Heart right ventricle (tissue), 16 donors: Measurements from ENCODE around the gene FOLR1. TPM values are rescaled to one million over a fixed set of nuclear protein-coding genes. Genes with fewer than 3 reads are reported as not detected.
A peak's percentile ranks its signal among the peaks of the same experiment; 100 is the strongest.

ENCODE experiments used
- ATAC-seq, 8 donors: fragments of 200-7000 bp; cut with Tn5 transposase; one replicate each; pipeline ENCODE4 v1.9.1; 2020; ENCODE audit warnings: mild to moderate bottlenecking in 8 of 8, moderate library complexity in 8 of 8, moderate number of reproducible peaks in 1 of 8
- DNase-seq, 2 donors: peaks; one replicate each; pipeline ENCODE4 v3.0.0-alpha.2; 2020
- H3K27ac ChIP-seq, 10 donors: fragments of 200-600 bp; sonication (generic) in 2 of 10; one replicate each; pipeline versions ENCODE4 v1.5.0 to v1.8.0; 2020 to 2022; ENCODE audit warnings: mild to moderate bottlenecking in 3 of 10
- H3K27me3 ChIP-seq, 7 donors: fragments of 200-600 bp; one replicate each; pipeline ENCODE4 v1.8.0; 2021 to 2022; ENCODE audit warnings: mild to moderate bottlenecking in 2 of 7
- H3K36me3 ChIP-seq, 9 donors: fragments of 200-600 bp; sonication (generic) in 1 of 9; one replicate each; pipeline versions ENCODE4 v1.5.0 to v1.8.0; 2020 to 2022; ENCODE audit warnings: mild to moderate bottlenecking in 2 of 9
- H3K4me1 ChIP-seq, 9 donors: fragments of 200-600 bp; sonication (generic) in 1 of 9; one replicate each; pipeline versions ENCODE4 v1.5.0 to v1.8.0; 2020 to 2022; ENCODE audit warnings: mild to moderate bottlenecking in 4 of 9
- H3K4me3 ChIP-seq, 10 donors: fragments of 200-600 bp; sonication (generic) in 2 of 10; one replicate each; pipeline versions ENCODE4 v1.5.0 to v1.8.0; 2020 to 2022; ENCODE audit warnings: mild to moderate bottlenecking in 7 of 10, moderate library complexity in 2 of 10
- H3K9me3 ChIP-seq, 11 donors: fragments of 200-600 bp in 10 of 11; sonication (generic) in 2 of 11; one replicate each; pipeline versions ENCODE4 v1.5.0 to v1.8.0; 2013 to 2022; ENCODE audit warnings: mild to moderate bottlenecking in 2 of 11, control low read depth in 1 of 11, moderate library complexity in 1 of 11
- CTCF ChIP-seq, 9 donors: fragments of 200-600 bp; sonication (generic) in 2 of 9; IDR thresholded peaks; one replicate each; pipeline versions ENCODE4 v1.5.0 to v1.8.0; 2021 to 2022; ENCODE audit warnings: antibody characterized with exemption in 9 of 9, mild to moderate bottlenecking in 5 of 9, moderate library complexity in 1 of 9
- WGBS, 2 donors: extraction: QIAGEN DNeasy Blood & Tissue Kit; methylation state at CpG; one replicate each; pipeline ENCODE4 v1.1.7; 2013; ENCODE audit warnings: inconsistent platforms in 1 of 2; 5-methylcytosine and 5-hydroxymethylcytosine counted together
- intact Hi-C, 10 donors: fragments of 100-400 bp; cut with DNase I; formaldehyde crosslinking; loops; one replicate each; pipeline versions ENCODE4 v1.11.1 to v1.14.2; 2022
- polyA plus RNA-seq, 2 donors: library from polyadenylated mRNA; stranded (reverse); fragments of 200-250 nt; gene quantifications; one replicate each; pipeline ENCODE4 v1.2.3, GENCODE V29; 2013
- total RNA-seq, 10 donors: library from RNA; stranded (reverse); fragmentation: NEBNext Ultra II Directional in 3 of 10; extraction: Animal tissue kit (Norgen Biotek cat#: 25700) in 3 of 10; gene quantifications; one replicate each; pipeline versions ENCODE4 v1.2.1 to v1.2.4, GENCODE V29; 2021 to 2023
- donor health status: Arrhythmogenic right ventricular cardiomyopathy.
- donor health status: ischemic (EF 13 %, LVEDD 7.1; RV severe dilation, severe dysfunction).
- donor health status: healthy with polysubstance abuse.
- donor health status: DM: no; HTN: yes; CAD: no.
- donor health status: DM: no; HTN: no; CAD: no.
- donor health status: ischemic (EF 25% LVEDD 6.9; RV normal size, moderate dysfunction).
- donor health status: ischemic (EF 25% LVEDD 5.7; RV mildly dilated, moderate dysfunction).
- donor health status: healthy.
- donor health status: DM: yes; HTN: yes; CAD: no.
- donor health status: Ischemic cardiomyopathy.
- donor health status: ischemic (EF 35%, LVEDD 5.7; RV mildly dilated, moderate dysfunction).
- donor health status: nonischemic (EF 11% LVEDD 7.7; RV severe dilation, severe dysfunction).
- donor health status: DM: yes; HTN: yes; CAD: no.
- donor health status: PGD.
- donor health status: ischemic (EF 29% LVEDD 5.4; RV normal size, mild dysfunction).
- donor health status: nonischemic (EF 23%, LVEDD 6.1; RV moderate dilation, normal function).

FOLR1 gene
- total and polyA plus RNA-seq, 12 donors = 0.16 to 1.4 (median 0.42) TPM; not detected in 3

GRCh38 chr11:72239313-72239848, 47.4 kb downstream of the FOLR1 start:
- peaks cover 0 to 43% (median 30%) of the 10 kb centered on the region in 9 donors for H3K36me3 ChIP-seq
- peaks cover 11 to 60% (median 41%) of the 10 kb centered on the region in 7 donors for H3K27me3 ChIP-seq
- ATAC-seq = peak; percentile 23 to 55 (median 48)
- 9 to 14% methylated on average over 25 of the region's 25 CpGs for WGBS, 2 donors
- no peak for TF ChIP-seq CTCF (IDR thresholded peaks at IDR 0.05)
- H3K9me3 ChIP-seq = no peaks in the 10 kb centered on the region
- peak overlapping the region in 8 of 10 donors; percentile 11 to 65 (median 51) for H3K27ac ChIP-seq
- peaks cover 10 to 68% (median 35%) of the 10 kb centered on the region in 9 donors for H3K4me1 ChIP-seq
- intact Hi-C loops = loop anchor here in 3 of 10 donors (5.0 to 10.0 kb wide), 3 partner anchors 175 to 225 kb away; partner anchors contain the start of gene CLPB (in 1 of the 3)
- peak; percentile 73 to 80 for DNase-seq
- peak overlapping the region in 9 of 10 donors; percentile 23 to 53 (median 48) for H3K4me3 ChIP-seq

GRCh38 chr11:72239849-72240460, 48.0 kb downstream of the FOLR1 start:
- peaks cover 10 to 73% (median 37%) of the 10 kb centered on the region in 9 donors for H3K4me1 ChIP-seq
- DNase-seq (peak; percentile 26 to 70), ATAC-seq (peak in 7 of 8 donors; percentile 8 to 66 (median 52))
- H3K9me3 ChIP-seq = no peaks in the 10 kb centered on the region
- 0 to 1% methylated on average over 69 of the region's 69 CpGs for WGBS, 2 donors
- TF ChIP-seq CTCF (IDR thresholded peaks at IDR 0.05) = peak in 4 of 9 donors; percentile 12 to 39 (median 20)
- H3K36me3 ChIP-seq = peaks cover 0 to 37% (median 27%) of the 10 kb centered on the region in 9 donors
- peak overlapping the region in 8 of 10 donors; percentile 11 to 65 (median 51) for H3K27ac ChIP-seq
- intact Hi-C loops = loop anchor here in 4 of 10 donors (5.0 to 10.0 kb wide), 4 partner anchors 172 to 225 kb away; partner anchors contain the start of gene CLPB (in 1 of the 4)
- H3K4me3 ChIP-seq = peak overlapping the region in 9 of 10 donors; percentile 23 to 53 (median 48)
- H3K27me3 ChIP-seq = peaks cover 13 to 66% (median 47%) of the 10 kb centered on the region in 7 donors

- intact Hi-C loops = loop anchor here in 1 of 10 donors (5.0 kb wide), 1 partner anchor 172 kb away; no protein-coding TSS in a partner anchor
- ATAC-seq = peak in 6 of 8 donors; percentile 3 to 12 (median 4)
- Histone ChIP-seq H3K27me3 (peaks cover 13 to 73% (median 54%) of the 10 kb centered on the region in 7 donors), H3K4me3 (peak overlapping the region in 8 of 10 donors; percentile 23 to 53 (median 48)), H3K27ac (peak overlapping the region in 4 of 10 donors; percentile 37 to 64 (median 52)), H3K9me3 (no peaks in the 10 kb centered on the region), H3K36me3 (peaks cover 0 to 30% (median 20%) of the 10 kb centered on the region in 9 donors), H3K4me1 (peaks cover 10 to 67% (median 37%) of the 10 kb centered on the region in 9 donors)
- DNase-seq = peak in 1 of 2 donors; percentile 12
- TF ChIP-seq CTCF (IDR thresholded peaks at IDR 0.05) = no peak
- 8 to 12% methylated on average over 44 of the region's 44 CpGs for WGBS, 2 donors
Observed at GRCh38 chr11:72240461-72241290, 48.7 kb downstream of the FOLR1 start.
